ENCODE data around the gene OR2B6.

DNA sequence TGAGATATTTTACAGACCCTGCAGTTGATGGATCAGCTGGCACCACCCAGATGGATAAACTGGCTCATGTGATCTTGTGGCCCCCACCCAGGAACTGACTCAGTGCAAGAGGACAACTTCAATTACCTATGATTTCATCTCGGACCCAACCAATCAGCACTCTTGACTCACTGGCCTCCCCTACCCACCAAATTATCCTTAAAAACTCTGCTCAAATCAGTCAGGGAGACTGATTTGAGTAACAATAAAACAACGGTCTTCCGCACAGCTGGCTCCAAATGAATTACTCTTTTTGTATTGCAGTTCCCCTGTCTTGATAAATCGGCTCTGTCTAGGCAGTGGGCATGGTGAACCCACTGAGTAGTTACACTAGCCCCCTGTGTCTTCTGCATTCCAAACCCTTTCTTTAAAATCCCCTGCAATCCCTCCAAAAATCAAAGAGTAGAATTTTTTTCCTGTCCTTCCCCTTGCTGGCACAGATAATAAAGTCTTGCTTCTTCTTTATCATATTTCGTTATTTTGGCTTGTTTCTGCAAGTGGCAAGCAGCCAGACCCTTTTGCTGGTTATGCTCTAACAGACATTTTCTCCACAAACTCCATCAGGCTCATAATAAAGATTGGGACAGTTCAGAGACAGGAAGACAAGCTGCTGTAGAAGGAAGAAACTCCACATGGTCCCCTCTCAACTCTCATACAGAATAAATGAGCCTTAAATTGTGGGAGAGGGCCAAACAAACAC lies 48.3 kb downstream of the OR2B6 start:
- TF ChIP-seq, protein P1, sequence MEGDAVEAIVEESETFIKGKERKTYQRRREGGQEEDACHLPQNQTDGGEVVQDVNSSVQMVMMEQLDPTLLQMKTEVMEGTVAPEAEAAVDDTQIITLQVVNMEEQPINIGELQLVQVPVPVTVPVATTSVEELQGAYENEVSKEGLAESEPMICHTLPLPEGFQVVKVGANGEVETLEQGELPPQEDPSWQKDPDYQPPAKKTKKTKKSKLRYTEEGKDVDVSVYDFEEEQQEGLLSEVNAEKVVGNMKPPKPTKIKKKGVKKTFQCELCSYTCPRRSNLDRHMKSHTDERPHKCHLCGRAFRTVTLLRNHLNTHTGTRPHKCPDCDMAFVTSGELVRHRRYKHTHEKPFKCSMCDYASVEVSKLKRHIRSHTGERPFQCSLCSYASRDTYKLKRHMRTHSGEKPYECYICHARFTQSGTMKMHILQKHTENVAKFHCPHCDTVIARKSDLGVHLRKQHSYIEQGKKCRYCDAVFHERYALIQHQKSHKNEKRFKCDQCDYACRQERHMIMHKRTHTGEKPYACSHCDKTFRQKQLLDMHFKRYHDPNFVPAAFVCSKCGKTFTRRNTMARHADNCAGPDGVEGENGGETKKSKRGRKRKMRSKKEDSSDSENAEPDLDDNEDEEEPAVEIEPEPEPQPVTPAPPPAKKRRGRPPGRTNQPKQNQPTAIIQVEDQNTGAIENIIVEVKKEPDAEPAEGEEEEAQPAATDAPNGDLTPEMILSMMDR (IDR thresholded peaks at IDR 0.05): no peak
- no peak for TF ChIP-seq POLR2A (IDR thresholded peaks at IDR 0.05)

Data from esophagus squamous epithelium (tissue), 4 donors.